Vagina (tissue), 2 donors: ENCODE results near the gene ABCA2. TPM values are rescaled to one million over a fixed set of nuclear protein-coding genes. Genes with fewer than 3 reads are reported as not detected.
A peak's percentile ranks its signal among the peaks of the same experiment; 100 is the strongest.

Experiments
- DNase-seq, 2 donors: peaks; one replicate each; pipeline ENCODE4 v3.0.0-alpha.2; 2017; ENCODE audit errors: extremely low spot score in 2 of 2
- H3K27ac ChIP-seq: fragments of 200-600 bp; sonication (generic); one replicate; pipeline ENCODE4 v1.5.1; 2019
- H3K27me3 ChIP-seq: fragments of 200-600 bp; sonication (generic); one replicate; pipeline ENCODE4 v1.5.1; 2019
- H3K36me3 ChIP-seq, 2 donors: fragments of 200-600 bp; sonication (generic); one replicate each; pipeline ENCODE4 v1.5.1; 2017 to 2019
- H3K4me1 ChIP-seq: fragments of 200-600 bp; sonication (generic); one replicate; pipeline ENCODE4 v1.5.1; 2019
- H3K4me3 ChIP-seq, 2 donors: fragments of 200-600 bp; sonication (generic); 1 replicate in 1 of 2; 2 replicates in 1 of 2; pipeline ENCODE4 v1.5.1; 2016 to 2019
- H3K9me3 ChIP-seq: fragments of 200-600 bp; sonication (generic); one replicate; pipeline ENCODE4 v1.5.1; 2019
- POLR2A ChIP-seq, 2 donors: fragments of 450-650 bp; IDR thresholded peaks; one replicate each; pipeline ENCODE4 v1.6.1; 2017; ENCODE audit warnings: antibody characterized with exemption in 2 of 2, mild to moderate bottlenecking in 2 of 2, moderate library complexity in 2 of 2
- POLR2AphosphoS5 ChIP-seq, 2 donors: sonication (generic); formaldehyde crosslinking; IDR thresholded peaks; one replicate each; pipeline ENCODE4 v1.9.0; 2017; ENCODE audit warnings: antibody characterized with exemption in 2 of 2, mild to moderate bottlenecking in 2 of 2, low read depth in 1 of 2; ENCODE audit not compliant: insufficient read depth in 1 of 2
- intact Hi-C: fragments of 100-400 bp; cut with DNase I; formaldehyde crosslinking; loops from one replicate; pipeline ENCODE4 v1.15.1; 2023
- total RNA-seq: library from RNA; depleted of rRNA; stranded (reverse); fragments of >200 nt; gene quantifications from one replicate; pipeline ENCODE4 v1.2.3, GENCODE V29; 2016
- TF ChIP-seq, protein P1 (sequence below), 3 experiments: fragments of 450-650 bp in 2 of 3; fragments of 200-600 bp in 1 of 3; sonication (generic) in 1 of 3; IDR thresholded peaks; one replicate each; pipeline ENCODE4 v1.5.1; 2017 to 2019; ENCODE audit warnings: antibody characterized with exemption in 3 of 3, mild to moderate bottlenecking in 2 of 3, moderate library complexity in 2 of 3

Gene ABCA2
- total RNA-seq, 1 donor from 2014 or later, result 44.0 TPM

GRCh38 chr9:136963341-136963740 is 64.7 kb downstream of the ABCA2 start:
- no peaks in the 10 kb centered on the region for H3K36me3 ChIP-seq
- intact Hi-C loops, result no loop called here

DNA sequence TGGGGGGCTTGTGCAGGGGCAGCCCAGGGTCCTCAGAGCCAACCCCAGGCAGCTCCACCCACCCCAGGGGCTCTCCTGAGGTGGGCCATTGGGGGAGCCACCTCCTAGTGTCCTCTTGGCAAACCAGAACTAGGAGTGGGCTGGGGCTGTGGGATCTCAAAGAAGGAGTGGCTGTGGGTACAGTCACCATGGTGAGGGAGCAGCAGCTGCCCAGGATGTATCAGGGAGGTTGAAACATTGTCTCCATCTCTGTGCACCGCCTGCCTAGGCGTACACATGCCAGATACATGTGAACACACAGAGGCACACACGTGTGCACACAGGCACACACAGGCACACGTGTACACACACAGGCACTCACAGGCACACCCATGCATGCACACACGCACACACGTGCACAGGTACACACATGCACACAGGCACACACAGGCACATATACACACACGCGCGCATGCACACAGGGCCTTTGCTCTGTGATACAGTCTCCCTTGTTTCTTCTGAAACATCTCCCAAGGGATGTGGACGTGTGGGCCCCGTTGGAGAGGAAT is 65.3 kb downstream of the ABCA2 start:
- Histone ChIP-seq H3K27me3 (no peaks in the 10 kb centered on the region), H3K9me3 (no peaks in the 10 kb centered on the region), H3K4me1 (peaks cover 34% of the 10 kb centered on the region), H3K27ac (no peak overlapping the region), H3K36me3 (no peaks in the 10 kb centered on the region), H3K4me3 (no peak overlapping the region)
- intact Hi-C loops, result no loop called here
- no peak for TF ChIP-seq POLR2AphosphoS5 (IDR thresholded peaks at IDR 0.05; ENCODE audit: insufficient read depth in 1 of 2, low read depth in 1 of 2)
- no peak for TF ChIP-seq POLR2A (IDR thresholded peaks at IDR 0.05)
- TF ChIP-seq, protein P1, sequence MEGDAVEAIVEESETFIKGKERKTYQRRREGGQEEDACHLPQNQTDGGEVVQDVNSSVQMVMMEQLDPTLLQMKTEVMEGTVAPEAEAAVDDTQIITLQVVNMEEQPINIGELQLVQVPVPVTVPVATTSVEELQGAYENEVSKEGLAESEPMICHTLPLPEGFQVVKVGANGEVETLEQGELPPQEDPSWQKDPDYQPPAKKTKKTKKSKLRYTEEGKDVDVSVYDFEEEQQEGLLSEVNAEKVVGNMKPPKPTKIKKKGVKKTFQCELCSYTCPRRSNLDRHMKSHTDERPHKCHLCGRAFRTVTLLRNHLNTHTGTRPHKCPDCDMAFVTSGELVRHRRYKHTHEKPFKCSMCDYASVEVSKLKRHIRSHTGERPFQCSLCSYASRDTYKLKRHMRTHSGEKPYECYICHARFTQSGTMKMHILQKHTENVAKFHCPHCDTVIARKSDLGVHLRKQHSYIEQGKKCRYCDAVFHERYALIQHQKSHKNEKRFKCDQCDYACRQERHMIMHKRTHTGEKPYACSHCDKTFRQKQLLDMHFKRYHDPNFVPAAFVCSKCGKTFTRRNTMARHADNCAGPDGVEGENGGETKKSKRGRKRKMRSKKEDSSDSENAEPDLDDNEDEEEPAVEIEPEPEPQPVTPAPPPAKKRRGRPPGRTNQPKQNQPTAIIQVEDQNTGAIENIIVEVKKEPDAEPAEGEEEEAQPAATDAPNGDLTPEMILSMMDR (IDR thresholded peaks at IDR 0.05), result no peak
- DNase-seq, result no peak

More at GRCh38 chr9:136963341-136963740, 64.7 kb downstream of the ABCA2 start:
- Histone ChIP-seq H3K27me3 (no peaks in the 10 kb centered on the region), H3K27ac (no peak overlapping the region), H3K4me3 (no peak overlapping the region), H3K4me1 (peaks cover 34% of the 10 kb centered on the region), H3K9me3 (no peaks in the 10 kb centered on the region)
- DNase-seq, result no peak
- TF ChIP-seq, protein P1 (IDR thresholded peaks at IDR 0.05), result no peak
- TF ChIP-seq POLR2AphosphoS5 (IDR thresholded peaks at IDR 0.05; ENCODE audit: insufficient read depth in 1 of 2, low read depth in 1 of 2) (no peak), POLR2A (IDR thresholded peaks at IDR 0.05) (no peak)

DNA sequence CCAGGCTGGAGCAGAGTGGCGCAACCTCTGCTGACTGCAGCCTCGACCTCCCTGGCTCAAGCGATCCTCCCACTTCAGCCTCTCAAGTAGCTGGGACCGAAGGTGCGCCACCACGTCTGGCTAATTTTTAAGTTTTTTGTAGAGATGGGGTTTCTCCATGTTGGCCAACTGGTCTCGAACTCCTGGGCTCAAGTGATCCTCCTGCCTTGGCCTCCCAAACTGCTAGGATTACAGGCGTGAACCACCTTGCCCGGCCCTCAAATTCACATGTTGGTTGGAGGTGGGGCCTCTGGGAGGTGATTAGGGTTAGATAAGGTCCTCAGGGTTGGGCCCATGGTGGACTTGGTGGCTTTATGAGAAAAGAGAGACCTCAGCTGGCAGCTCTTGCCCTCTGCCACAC is 65.9 kb downstream of the ABCA2 start:
- Histone ChIP-seq H3K9me3 (no peaks in the 10 kb centered on the region), H3K27me3 (no peaks in the 10 kb centered on the region), H3K4me1 (peaks cover 34% of the 10 kb centered on the region), H3K27ac (peak overlapping the region; percentile 64), H3K4me3 (no peak overlapping the region), H3K36me3 (no peaks in the 10 kb centered on the region)
- DNase-seq, result no peak
- intact Hi-C loops, result no loop called here
- TF ChIP-seq, protein P1 (IDR thresholded peaks at IDR 0.05), result no peak
- no peak for TF ChIP-seq POLR2AphosphoS5 (IDR thresholded peaks at IDR 0.05; ENCODE audit: insufficient read depth in 1 of 2, low read depth in 1 of 2)
- TF ChIP-seq POLR2A (IDR thresholded peaks at IDR 0.05), result no peak

- no peak for DNase-seq
- TF ChIP-seq POLR2AphosphoS5 (IDR thresholded peaks at IDR 0.05; ENCODE audit: insufficient read depth in 1 of 2, low read depth in 1 of 2) (peak in 1 of 2 donors; percentile 24), POLR2A (IDR thresholded peaks at IDR 0.05) (no peak)
- Histone ChIP-seq H3K4me3 (no peak overlapping the region), H3K4me1 (peaks cover 34% of the 10 kb centered on the region), H3K27me3 (no peaks in the 10 kb centered on the region), H3K36me3 (no peaks in the 10 kb centered on the region), H3K27ac (peak overlapping the region; percentile 64), H3K9me3 (no peaks in the 10 kb centered on the region)
- intact Hi-C loops, result no loop called here
These were observed 66.6 kb downstream of the ABCA2 start for GRCh38 chr9:136961279-136962065.

- H3K9me3 ChIP-seq, result no peaks in the 10 kb centered on the region
- H3K36me3 ChIP-seq, result no peaks in the 10 kb centered on the region
- H3K27ac ChIP-seq, result peak overlapping the region; percentile 64
- no peak for TF ChIP-seq POLR2AphosphoS5 (IDR thresholded peaks at IDR 0.05; ENCODE audit: insufficient read depth in 1 of 2, low read depth in 1 of 2)
- no peak for TF ChIP-seq POLR2A (IDR thresholded peaks at IDR 0.05)
- TF ChIP-seq, protein P1 (IDR thresholded peaks at IDR 0.05), result no peak
- no peak for DNase-seq
- no peaks in the 10 kb centered on the region for H3K27me3 ChIP-seq
- H3K4me1 ChIP-seq, result peaks cover 28% of the 10 kb centered on the region
- intact Hi-C loops, result no loop called here
- H3K4me3 ChIP-seq, result no peak overlapping the region
These were observed 67.1 kb downstream of the ABCA2 start for GRCh38 chr9:136960938-136961275.
